Stimulated activated CD4-positive, alpha-beta T cell treated with anti-CD3 and anti-CD28 coated beads, TNF-alpha, amount 100 ng/mL, for 1 hour (primary cell): ENCODE data around the gene GMDS.

ENCODE experiments used
- DNase-seq, 3 donors: peaks; one replicate each; pipeline ENCODE4 v3.0.0-alpha.2; 2020; ENCODE audit warnings: low read depth in 3 of 3, low spot score in 1 of 3

Gene GMDS

GRCh38 chr6:1610497-1611321, 634.7 kb downstream of the GMDS start:
- no peak for DNase-seq

GRCh38 chr6:1609648-1610496, 635.5 kb downstream of the GMDS start, which contains the start of gene FOXC1:
Gene FOXC1 (plus strand): TSS chr6:1609915. CDS start chr6:1610446, 531 bp downstream.
- no peak for DNase-seq

GRCh38 chr6:1609041-1609647, 636.3 kb downstream of the GMDS start:
- DNase-seq: no peak

GRCh38 chr6:1608222-1609040, 637.0 kb downstream of the GMDS start:
- no peak for DNase-seq

- no peak for DNase-seq
Measured at GRCh38 chr6:1607516-1608221, 637.7 kb downstream of the GMDS start.

GRCh38 chr6:1606780-1607515, 638.5 kb downstream of the GMDS start:
- no peak for DNase-seq

GRCh38 chr6:1605893-1606779, 639.3 kb downstream of the GMDS start:
- no peak for DNase-seq

GRCh38 chr6:1605004-1605892, 640.2 kb downstream of the GMDS start:
- DNase-seq: no peak

- DNase-seq: peak in 2 of 3 donors; percentile 36 to 70
Measured at GRCh38 chr6:1604158-1605003, 641.0 kb downstream of the GMDS start.

GRCh38 chr6:1603708-1604107, 641.7 kb downstream of the GMDS start:
- no peak for DNase-seq

GRCh38 chr6:1602049-1602713, 643.2 kb downstream of the GMDS start:
- DNase-seq: no peak

- no peak for DNase-seq
Measured at GRCh38 chr6:1601158-1602048, 644.0 kb downstream of the GMDS start.

- no peak for DNase-seq
Measured at GRCh38 chr6:1600764-1601157, 644.6 kb downstream of the GMDS start.

GRCh38 chr6:1600063-1600763, 645.2 kb downstream of the GMDS start:
- DNase-seq: no peak
